Neural cell (in vitro differentiated cells): ENCODE results near the gene SLC2A5. TPM values are rescaled to one million over a fixed set of nuclear protein-coding genes. Genes with fewer than 3 reads are reported as not detected.

Source experiments
- H2AFZ ChIP-seq: fragments of 200-600, 300-800 bp; sonication (generic), shearing (Covaris generic); 2 replicates; pipeline ENCODE4 v1.6.0; 2014; ENCODE audit warnings: low read depth, mild to moderate bottlenecking, antibody characterized with exemption, low read length, moderate library complexity
- H3F3A ChIP-seq: fragments of 200-600 bp; shearing (Covaris generic); 2 replicates; pipeline ENCODE4 v1.6.1; 2016; ENCODE audit warnings: mild to moderate bottlenecking, moderate library complexity, mixed read lengths, antibody characterized with exemption, low read length; ENCODE audit not compliant: insufficient read depth, poor library complexity, severe bottlenecking
- H3K27ac ChIP-seq: fragments of 200-600, 300-800 bp; sonication (generic), shearing (Covaris generic); 2 replicates; pipeline ENCODE4 v1.5.1; 2014; ENCODE audit warnings: mild to moderate bottlenecking, low read length, moderate library complexity
- H3K27me3 ChIP-seq: fragments of 300-800, 200-600 bp; sonication (generic), shearing (Covaris generic); 2 replicates; pipeline ENCODE4 v1.6.0; 2014; ENCODE audit warnings: mild to moderate bottlenecking, low read depth, low read length, moderate library complexity; ENCODE audit not compliant: insufficient read depth
- H3K36me3 ChIP-seq: fragments of 300-800, 200-600 bp; sonication (generic), shearing (Covaris generic); 2 replicates; pipeline ENCODE4 v1.5.1; 2014; ENCODE audit warnings: mild to moderate bottlenecking, antibody characterized with exemption, low read length, moderate library complexity; ENCODE audit not compliant: insufficient read depth
- H3K4me2 ChIP-seq: fragments of 300-800, 200-600 bp; sonication (generic), shearing (Covaris generic); 2 replicates; pipeline ENCODE4 v1.6.0; 2014; ENCODE audit warnings: mild to moderate bottlenecking, low read length
- H3K4me3 ChIP-seq: fragments of 300-800, 200-600 bp; sonication (generic), shearing (Covaris generic); 2 replicates; pipeline ENCODE4 v1.5.1; 2014; ENCODE audit warnings: mild to moderate bottlenecking, low read length, moderate library complexity
- H3K79me2 ChIP-seq: fragments of 200-600 bp; shearing (Covaris generic); replicated peaks from 2 replicates; pipeline ENCODE4 v1.6.0; 2014; ENCODE audit warnings: mild to moderate bottlenecking, low read length, moderate library complexity; ENCODE audit not compliant: insufficient read depth
- H3K9ac ChIP-seq: fragments of 300-800, 200-600 bp; sonication (generic), shearing (Covaris generic); 2 replicates; pipeline ENCODE4 v1.6.1; 2016; ENCODE audit warnings: mild to moderate bottlenecking, low read length, mixed read lengths
- H3K9me2 ChIP-seq: fragments of 200-600 bp; shearing (Covaris generic); 2 replicates; pipeline ENCODE4 v1.6.1; 2016; ENCODE audit warnings: mild to moderate bottlenecking, low read length, mixed read lengths; ENCODE audit not compliant: insufficient read depth
- H3K9me3 ChIP-seq: fragments of 200-600, 300-800 bp; sonication (generic), shearing (Covaris generic); 2 replicates; pipeline ENCODE4 v1.6.1; 2016; ENCODE audit warnings: mild to moderate bottlenecking, mixed run types, low read length, moderate library complexity, mixed read lengths
- H4K20me1 ChIP-seq: fragments of 200-600 bp; shearing (Covaris generic); 2 replicates; pipeline ENCODE4 v1.6.1; 2016; ENCODE audit warnings: mild to moderate bottlenecking, mixed run types; ENCODE audit not compliant: insufficient read depth
- EP300 ChIP-seq: fragments of 450-650 bp; conservative IDR thresholded peaks from 2 replicates; pipeline ENCODE4 v1.6.1; 2014; ENCODE audit warnings: antibody characterized with exemption, mild to moderate bottlenecking, moderate library complexity; ENCODE audit not compliant: poor library complexity, severe bottlenecking
- EZH2 ChIP-seq: fragments of 200-600, 300-800 bp; shearing (Covaris generic), sonication (generic); IDR thresholded peaks from 2 replicates; pipeline ENCODE4 v1.6.1; 2014; ENCODE audit warnings: antibody characterized with exemption, low read length, borderline replicate concordance, mild to moderate bottlenecking; ENCODE audit not compliant: insufficient read depth, poor library complexity, severe bottlenecking
- MXI1 ChIP-seq: fragments of 450-650 bp; conservative IDR thresholded peaks from 2 replicates; pipeline ENCODE4 v1.6.1; 2014; ENCODE audit warnings: antibody characterized with exemption, mild to moderate bottlenecking; ENCODE audit not compliant: poor library complexity, severe bottlenecking
- POLR2AphosphoS5 ChIP-seq: IDR thresholded peaks from 2 replicates; pipeline ENCODE4 v1.6.1; 2012
- RAD21 ChIP-seq: fragments of 450-650 bp; conservative IDR thresholded peaks from 2 replicates; pipeline ENCODE4 v1.6.1; 2014; ENCODE audit warnings: antibody characterized with exemption, mild to moderate bottlenecking, moderate library complexity
- SMC3 ChIP-seq: fragments of 450-650 bp; conservative IDR thresholded peaks from 2 replicates; pipeline ENCODE4 v1.6.1; 2014; ENCODE audit warnings: antibody characterized with exemption, mild to moderate bottlenecking, moderate library complexity; ENCODE audit not compliant: poor library complexity
- TAF1 ChIP-seq: IDR thresholded peaks from 2 replicates; pipeline ENCODE4 v1.6.1; 2012; ENCODE audit warnings: low read depth
- polyA plus RNA-seq: library from polyadenylated mRNA; depleted of rRNA; stranded (reverse); fragments of >200 nt; gene quantifications from 2 replicates; pipeline ENCODE4 v1.2.3, GENCODE V29; 2014
- TF ChIP-seq, protein P1 (sequence below): fragments of 450-650 bp; IDR thresholded peaks from 2 replicates; pipeline ENCODE4 v1.5.1; 2014; ENCODE audit warnings: antibody characterized with exemption, mild to moderate bottlenecking, moderate library complexity; ENCODE audit not compliant: poor library complexity, severe bottlenecking
- TF ChIP-seq, protein P2 (sequence below): IDR thresholded peaks from 2 replicates; pipeline ENCODE4 v1.6.1; 2012; ENCODE audit warnings: borderline replicate concordance

The SLC2A5 gene
- polyA plus RNA-seq, 1 donor from 2014 or later: not detected

DNA sequence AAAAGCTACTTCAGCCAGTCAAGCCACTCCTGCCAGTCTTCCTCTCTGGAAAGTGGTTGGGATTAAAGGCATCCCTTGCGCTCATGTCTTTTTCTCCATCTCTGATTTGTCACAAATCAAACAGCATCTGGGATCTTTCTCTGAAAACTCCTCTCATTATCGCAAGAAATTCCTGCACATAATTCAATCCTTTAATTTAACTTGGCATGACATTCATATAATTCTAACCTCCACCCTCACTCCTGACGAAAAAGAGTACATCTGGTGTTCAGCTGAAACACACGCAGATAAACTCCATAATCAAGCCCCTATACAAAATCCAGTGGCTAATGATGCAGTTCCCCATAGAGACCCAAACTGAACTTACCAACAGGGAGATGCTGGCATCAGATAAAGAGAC, 19.4 kb upstream of the SLC2A5 start:
- Histone ChIP-seq H3K9ac (no peak overlapping the region), H3K27ac (no peak overlapping the region), H2AFZ (no peak overlapping the region), H3K4me2 (no peak overlapping the region), H3K4me3 (no peak overlapping the region), H3K79me2 (no peaks in the 10 kb centered on the region), H3F3A (no peaks in the 10 kb centered on the region), H4K20me1 (no peaks in the 10 kb centered on the region), H3K36me3 (no peaks in the 10 kb centered on the region), H3K9me3 (no peaks in the 10 kb centered on the region), H3K27me3 (no peaks in the 10 kb centered on the region), H3K9me2 (no peaks in the 10 kb centered on the region)
- no peak for TF ChIP-seq TAF1
- TF ChIP-seq RAD21: no peak
- no peak for TF ChIP-seq SMC3

DNA sequence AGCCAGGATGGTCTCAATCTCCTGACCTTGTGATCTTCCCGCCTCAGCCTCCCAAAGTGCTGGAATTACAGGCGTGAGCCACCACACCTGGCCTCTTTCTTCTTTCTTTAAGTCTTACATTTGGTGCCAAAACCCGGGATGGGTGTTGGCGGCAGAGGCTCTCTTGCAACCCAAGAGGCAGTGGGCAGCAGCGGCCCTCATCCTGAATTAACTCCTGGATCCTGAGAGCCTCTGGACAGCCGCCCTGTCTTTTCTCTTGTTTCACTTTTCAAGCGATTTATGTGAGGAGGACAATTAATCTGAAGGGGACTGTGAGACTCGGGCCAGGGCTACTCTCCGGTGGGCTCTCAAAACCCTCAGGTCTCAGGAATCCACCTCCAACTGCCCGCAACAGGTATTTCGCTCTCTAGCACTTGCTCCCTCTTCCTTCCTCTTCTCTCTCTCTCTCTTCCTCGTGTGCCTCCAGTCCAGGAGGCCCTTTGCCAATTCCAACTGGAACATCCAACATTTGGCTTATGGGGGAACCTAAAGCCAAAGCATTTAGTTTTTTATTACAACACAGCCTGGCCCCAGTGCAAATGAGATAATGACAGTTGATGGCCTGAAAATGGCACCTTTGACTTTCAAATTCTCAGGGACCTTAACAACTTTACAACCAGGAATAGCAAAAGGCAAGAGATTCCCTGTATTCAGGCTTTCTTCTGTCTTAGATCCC, 18.1 kb upstream of the SLC2A5 start:
- Histone ChIP-seq H4K20me1 (no peaks in the 10 kb centered on the region), H3K36me3 (no peaks in the 10 kb centered on the region), H3K27me3 (no peaks in the 10 kb centered on the region), H3K9me2 (no peaks in the 10 kb centered on the region), H3F3A (no peaks in the 10 kb centered on the region), H3K27ac (no peak overlapping the region), H3K4me2 (no peak overlapping the region), H2AFZ (no peak overlapping the region), H3K9ac (no peak overlapping the region), H3K4me3 (no peak overlapping the region), H3K9me3 (no peaks in the 10 kb centered on the region), H3K79me2 (no peaks in the 10 kb centered on the region)
- TF ChIP-seq TAF1 (no peak), EZH2 (no peak), SMC3 (no peak), MXI1 (no peak), RAD21 (no peak), POLR2AphosphoS5 (no peak), EP300 (no peak)
- TF ChIP-seq, protein P1, sequence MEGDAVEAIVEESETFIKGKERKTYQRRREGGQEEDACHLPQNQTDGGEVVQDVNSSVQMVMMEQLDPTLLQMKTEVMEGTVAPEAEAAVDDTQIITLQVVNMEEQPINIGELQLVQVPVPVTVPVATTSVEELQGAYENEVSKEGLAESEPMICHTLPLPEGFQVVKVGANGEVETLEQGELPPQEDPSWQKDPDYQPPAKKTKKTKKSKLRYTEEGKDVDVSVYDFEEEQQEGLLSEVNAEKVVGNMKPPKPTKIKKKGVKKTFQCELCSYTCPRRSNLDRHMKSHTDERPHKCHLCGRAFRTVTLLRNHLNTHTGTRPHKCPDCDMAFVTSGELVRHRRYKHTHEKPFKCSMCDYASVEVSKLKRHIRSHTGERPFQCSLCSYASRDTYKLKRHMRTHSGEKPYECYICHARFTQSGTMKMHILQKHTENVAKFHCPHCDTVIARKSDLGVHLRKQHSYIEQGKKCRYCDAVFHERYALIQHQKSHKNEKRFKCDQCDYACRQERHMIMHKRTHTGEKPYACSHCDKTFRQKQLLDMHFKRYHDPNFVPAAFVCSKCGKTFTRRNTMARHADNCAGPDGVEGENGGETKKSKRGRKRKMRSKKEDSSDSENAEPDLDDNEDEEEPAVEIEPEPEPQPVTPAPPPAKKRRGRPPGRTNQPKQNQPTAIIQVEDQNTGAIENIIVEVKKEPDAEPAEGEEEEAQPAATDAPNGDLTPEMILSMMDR: no peak
- TF ChIP-seq, protein P2, sequence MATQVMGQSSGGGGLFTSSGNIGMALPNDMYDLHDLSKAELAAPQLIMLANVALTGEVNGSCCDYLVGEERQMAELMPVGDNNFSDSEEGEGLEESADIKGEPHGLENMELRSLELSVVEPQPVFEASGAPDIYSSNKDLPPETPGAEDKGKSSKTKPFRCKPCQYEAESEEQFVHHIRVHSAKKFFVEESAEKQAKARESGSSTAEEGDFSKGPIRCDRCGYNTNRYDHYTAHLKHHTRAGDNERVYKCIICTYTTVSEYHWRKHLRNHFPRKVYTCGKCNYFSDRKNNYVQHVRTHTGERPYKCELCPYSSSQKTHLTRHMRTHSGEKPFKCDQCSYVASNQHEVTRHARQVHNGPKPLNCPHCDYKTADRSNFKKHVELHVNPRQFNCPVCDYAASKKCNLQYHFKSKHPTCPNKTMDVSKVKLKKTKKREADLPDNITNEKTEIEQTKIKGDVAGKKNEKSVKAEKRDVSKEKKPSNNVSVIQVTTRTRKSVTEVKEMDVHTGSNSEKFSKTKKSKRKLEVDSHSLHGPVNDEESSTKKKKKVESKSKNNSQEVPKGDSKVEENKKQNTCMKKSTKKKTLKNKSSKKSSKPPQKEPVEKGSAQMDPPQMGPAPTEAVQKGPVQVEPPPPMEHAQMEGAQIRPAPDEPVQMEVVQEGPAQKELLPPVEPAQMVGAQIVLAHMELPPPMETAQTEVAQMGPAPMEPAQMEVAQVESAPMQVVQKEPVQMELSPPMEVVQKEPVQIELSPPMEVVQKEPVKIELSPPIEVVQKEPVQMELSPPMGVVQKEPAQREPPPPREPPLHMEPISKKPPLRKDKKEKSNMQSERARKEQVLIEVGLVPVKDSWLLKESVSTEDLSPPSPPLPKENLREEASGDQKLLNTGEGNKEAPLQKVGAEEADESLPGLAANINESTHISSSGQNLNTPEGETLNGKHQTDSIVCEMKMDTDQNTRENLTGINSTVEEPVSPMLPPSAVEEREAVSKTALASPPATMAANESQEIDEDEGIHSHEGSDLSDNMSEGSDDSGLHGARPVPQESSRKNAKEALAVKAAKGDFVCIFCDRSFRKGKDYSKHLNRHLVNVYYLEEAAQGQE: no peak
